ENCODE results near the gene DTYMK. TPM values are rescaled to one million over a fixed set of nuclear protein-coding genes. Genes with fewer than 3 reads are reported as not detected.

DTYMK gene
- total and polyA plus RNA-seq, 10 of the 15 experiments (the other 5 are each of a cell fraction or from before 2014, with no cell fraction given), result 7.0 to 220 (median 59.3) TPM

DNA sequence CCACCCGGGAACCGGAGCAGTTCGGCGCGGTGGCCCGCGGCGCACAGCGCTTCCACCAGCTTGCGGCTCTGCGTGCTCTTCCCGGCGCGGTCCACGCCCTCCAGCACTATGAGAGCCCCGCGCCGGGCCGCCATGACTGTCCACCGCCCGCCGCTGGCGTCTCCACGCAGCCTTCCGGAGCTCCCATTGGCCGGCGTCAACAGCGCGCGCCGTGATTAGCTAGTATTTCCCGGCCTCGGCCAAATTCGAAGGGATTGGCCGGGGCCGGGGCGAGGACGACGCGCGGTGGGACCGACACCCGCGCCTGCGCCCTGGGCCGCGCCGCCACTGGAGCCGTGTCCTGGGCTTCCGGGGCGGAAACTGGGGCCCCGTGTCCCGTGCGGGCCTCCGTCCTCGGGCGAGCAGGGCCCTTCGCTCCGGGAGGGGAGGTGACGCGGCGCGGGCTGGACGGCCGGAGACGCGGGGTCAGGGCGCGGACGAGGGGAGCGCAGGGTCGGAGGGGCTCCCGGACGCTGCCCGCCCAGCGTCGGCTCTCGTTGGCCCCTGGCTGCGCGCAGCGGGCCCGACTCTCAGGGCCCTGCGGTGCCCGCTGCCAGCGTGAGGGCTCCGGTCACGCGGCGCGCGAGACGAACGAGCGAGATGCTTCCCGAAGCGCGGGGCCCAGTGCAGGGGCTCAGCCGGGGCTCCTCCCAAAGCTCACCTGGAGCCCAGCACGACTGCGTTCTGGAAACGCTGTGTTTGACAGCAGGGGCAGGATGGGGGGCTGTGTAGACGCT, at the start of gene DTYMK (continued):
- TF ChIP-seq SIX5 (IDR thresholded peaks at IDR 0.05; ENCODE audit: low read depth, low read length, severe bottlenecking) (no peak), ZNF274 (IDR thresholded peaks at IDR 0.05; ENCODE audit: insufficient read depth, insufficient read length) (no peak), JUNB (IDR thresholded peaks at IDR 0.05) (no peak), NR2F1 (conservative IDR thresholded peaks at IDR 0.05) (peak; percentile 88), ZNF687 (IDR thresholded peaks at IDR 0.05) (peak; percentile 80), BRCA1 (IDR thresholded peaks at IDR 0.05; ENCODE audit: low read depth, low read length) (no peak), ZNF592 (IDR thresholded peaks at IDR 0.05) (no peak; the same call in 1 of the 2 replicates), MTA3 (IDR thresholded peaks at IDR 0.05; ENCODE audit: borderline replicate concordance, low read length) (no peak), DPF2 (IDR thresholded peaks at IDR 0.05) (peak; percentile 89), NBN (IDR thresholded peaks at IDR 0.05) (no peak), MXI1 (IDR thresholded peaks at IDR 0.05; ENCODE audit: low read depth, low read length) (peak; percentile 85), BACH1 (IDR thresholded peaks at IDR 0.05; ENCODE audit: borderline replicate concordance) (peak; percentile 92), ZSCAN29 (IDR thresholded peaks at IDR 0.05) (peak; percentile 80)
- TF ChIP-seq, protein P1, sequence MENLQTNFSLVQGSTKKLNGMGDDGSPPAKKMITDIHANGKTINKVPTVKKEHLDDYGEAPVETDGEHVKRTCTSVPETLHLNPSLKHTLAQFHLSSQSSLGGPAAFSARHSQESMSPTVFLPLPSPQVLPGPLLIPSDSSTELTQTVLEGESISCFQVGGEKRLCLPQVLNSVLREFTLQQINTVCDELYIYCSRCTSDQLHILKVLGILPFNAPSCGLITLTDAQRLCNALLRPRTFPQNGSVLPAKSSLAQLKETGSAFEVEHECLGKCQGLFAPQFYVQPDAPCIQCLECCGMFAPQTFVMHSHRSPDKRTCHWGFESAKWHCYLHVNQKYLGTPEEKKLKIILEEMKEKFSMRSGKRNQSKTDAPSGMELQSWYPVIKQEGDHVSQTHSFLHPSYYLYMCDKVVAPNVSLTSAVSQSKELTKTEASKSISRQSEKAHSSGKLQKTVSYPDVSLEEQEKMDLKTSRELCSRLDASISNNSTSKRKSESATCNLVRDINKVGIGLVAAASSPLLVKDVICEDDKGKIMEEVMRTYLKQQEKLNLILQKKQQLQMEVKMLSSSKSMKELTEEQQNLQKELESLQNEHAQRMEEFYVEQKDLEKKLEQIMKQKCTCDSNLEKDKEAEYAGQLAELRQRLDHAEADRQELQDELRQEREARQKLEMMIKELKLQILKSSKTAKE (IDR thresholded peaks at IDR 0.05; ENCODE audit: low read depth, poor library complexity, severe bottlenecking), result no peak
- TF ChIP-seq, protein P2, sequence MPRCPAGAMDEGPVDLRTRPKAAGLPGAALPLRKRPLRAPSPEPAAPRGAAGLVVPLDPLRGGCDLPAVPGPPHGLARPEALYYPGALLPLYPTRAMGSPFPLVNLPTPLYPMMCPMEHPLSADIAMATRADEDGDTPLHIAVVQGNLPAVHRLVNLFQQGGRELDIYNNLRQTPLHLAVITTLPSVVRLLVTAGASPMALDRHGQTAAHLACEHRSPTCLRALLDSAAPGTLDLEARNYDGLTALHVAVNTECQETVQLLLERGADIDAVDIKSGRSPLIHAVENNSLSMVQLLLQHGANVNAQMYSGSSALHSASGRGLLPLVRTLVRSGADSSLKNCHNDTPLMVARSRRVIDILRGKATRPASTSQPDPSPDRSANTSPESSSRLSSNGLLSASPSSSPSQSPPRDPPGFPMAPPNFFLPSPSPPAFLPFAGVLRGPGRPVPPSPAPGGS (IDR thresholded peaks at IDR 0.05; ENCODE audit: borderline replicate concordance, insufficient read depth, low read depth, low read length, poor library complexity, severe bottlenecking), result no peak

All from GM12878 (cell line).